GM12873 (cell line): Measurements from ENCODE around the gene ZNF516.

Experiments
- TF ChIP-seq, protein P1 (sequence below): IDR thresholded peaks from 2 replicates; pipeline ENCODE4 v1.5.1; 2012; ENCODE audit warnings: low read depth, mild to moderate bottlenecking, moderate library complexity, low read length, control low read depth; ENCODE audit not compliant: insufficient read depth; ENCODE audit errors: missing control alignments

Gene ZNF516

DNA sequence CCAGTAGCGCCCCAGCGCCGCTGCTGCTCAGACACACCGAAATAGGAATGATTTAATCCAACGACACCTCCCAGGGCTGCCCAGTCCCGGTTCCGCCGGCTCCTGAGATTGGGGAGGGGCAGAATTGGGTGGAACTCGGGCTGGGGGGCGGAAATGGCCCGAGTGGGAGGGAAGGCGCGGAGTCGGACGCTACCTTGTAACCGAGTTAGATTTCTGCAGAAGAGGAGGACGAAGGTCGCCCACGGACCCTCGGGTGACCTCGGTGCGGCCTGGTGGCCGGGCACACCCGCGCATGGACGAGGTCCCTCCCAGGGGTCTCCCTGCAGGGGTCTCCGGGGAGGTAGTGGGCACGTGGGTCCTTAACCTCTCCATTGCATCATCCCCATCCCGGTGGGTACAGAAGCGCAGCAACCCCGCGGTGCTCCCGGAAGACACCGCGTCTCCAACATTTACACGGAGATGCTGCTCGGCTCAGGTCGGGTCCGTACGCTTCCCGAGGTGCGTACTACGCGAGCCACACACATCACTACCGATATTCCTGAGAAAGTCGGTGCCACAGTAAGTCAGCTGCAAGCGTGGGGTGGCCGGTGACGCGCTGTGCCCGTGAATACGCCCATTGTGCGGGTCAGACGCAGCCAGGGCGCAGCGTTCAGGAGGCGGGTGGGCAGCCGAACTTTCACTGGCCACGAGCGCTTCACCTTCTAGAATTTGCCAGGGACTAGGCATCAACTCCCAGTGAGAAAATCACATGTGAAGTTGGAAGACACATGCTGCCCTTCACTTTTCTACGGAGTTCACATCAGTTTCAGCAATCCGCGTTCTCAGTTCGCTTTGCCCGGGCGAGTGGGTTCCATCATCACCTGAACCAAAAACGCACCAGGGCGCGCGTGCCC lies 3.0 kb downstream of the ZNF516 start:
- TF ChIP-seq, protein P1, sequence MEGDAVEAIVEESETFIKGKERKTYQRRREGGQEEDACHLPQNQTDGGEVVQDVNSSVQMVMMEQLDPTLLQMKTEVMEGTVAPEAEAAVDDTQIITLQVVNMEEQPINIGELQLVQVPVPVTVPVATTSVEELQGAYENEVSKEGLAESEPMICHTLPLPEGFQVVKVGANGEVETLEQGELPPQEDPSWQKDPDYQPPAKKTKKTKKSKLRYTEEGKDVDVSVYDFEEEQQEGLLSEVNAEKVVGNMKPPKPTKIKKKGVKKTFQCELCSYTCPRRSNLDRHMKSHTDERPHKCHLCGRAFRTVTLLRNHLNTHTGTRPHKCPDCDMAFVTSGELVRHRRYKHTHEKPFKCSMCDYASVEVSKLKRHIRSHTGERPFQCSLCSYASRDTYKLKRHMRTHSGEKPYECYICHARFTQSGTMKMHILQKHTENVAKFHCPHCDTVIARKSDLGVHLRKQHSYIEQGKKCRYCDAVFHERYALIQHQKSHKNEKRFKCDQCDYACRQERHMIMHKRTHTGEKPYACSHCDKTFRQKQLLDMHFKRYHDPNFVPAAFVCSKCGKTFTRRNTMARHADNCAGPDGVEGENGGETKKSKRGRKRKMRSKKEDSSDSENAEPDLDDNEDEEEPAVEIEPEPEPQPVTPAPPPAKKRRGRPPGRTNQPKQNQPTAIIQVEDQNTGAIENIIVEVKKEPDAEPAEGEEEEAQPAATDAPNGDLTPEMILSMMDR: no peak

DNA sequence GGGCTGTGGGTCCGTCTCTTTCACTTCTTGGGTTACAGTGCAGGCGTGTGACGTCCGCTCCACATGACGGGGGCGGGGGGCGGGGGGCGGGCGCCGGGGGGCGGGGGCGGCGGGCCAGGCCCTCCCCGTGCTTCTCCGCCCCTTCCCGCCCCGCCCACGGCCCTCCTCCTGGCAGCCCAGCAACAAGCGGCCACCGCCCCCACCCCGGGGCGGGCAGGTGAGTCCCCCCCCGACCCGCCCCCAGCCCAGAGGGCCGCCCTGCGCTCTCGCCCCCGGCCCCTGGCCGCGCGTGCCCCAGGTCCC lies 3.6 kb downstream of the ZNF516 start:
- TF ChIP-seq, protein P1: no peak

DNA sequence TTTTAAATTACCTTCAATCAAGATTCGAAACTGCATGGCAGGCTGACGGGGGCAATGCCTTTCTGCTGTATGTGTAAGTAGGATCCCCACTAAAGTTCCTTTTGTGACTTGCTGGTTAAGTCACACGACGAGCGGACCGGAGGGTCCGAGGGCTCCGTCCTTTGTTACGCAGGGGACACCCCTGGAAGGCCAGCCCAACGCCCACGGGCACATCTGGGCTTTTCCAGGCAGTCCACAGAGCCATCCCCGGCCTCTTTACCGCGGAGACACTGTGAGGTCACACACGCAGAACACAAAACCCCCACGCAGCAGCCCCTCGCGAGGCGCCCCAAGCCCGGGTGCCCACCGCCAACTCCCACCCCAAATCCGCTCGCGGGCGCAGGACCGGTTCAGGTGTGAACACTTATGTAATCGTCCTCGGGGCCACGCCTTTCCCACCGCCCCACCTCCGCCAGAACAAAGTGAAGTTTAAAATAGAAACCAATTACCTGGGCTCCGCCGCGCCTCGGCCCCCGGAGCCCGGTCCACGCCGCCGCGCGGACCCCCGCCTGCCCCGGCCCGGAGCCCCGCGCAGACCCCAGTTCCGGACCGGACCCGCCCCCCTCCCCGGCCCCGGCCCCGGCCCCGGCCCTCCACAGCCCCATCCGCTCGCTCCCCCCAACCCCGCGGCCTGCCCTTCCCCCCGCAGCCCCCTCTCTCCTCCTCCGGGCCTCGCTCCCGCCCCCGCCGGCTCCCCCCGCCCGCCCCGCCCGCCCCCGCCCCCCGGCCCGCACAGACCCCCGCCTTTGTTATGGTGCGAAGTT lies 4.2 kb downstream of the ZNF516 start:
- TF ChIP-seq, protein P1: no peak

DNA sequence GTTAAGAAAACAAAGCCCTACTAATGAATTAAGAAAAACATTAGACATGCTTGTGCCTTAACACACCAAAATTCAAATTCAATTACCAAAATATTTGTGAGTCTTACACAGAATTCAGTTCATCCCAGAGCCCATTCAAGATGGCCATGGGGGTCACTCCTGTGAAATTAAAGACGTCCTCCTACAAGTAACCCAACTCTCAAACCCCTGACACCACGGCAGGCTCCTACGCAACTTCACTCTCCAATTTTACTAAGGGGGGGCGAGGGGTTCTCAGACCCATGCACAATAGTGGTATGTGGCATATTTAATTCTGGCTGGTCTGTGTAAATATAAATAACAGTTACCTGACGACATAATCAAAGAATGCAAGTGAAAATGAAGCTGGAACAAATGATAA lies 5.0 kb downstream of the ZNF516 start:
- TF ChIP-seq, protein P1: no peak

DNA sequence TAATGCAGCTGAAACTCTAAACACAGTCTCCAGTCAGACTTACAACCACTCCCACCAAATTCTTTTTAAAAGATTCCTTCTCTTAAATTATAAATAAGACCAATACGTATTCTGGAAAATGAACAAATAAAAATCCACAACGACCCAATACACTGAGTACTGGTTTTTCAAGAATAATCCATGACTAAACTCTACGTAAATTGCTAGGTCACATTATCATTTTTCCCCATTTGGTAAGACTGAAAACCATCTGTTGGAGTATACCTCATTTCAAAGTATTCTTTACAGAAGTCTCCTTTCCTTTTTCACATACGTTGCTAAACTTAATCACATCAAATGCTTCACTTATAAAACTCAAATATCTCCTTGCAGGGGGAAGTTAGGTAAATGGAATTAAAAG lies 6.0 kb downstream of the ZNF516 start:
- TF ChIP-seq, protein P1: no peak

DNA sequence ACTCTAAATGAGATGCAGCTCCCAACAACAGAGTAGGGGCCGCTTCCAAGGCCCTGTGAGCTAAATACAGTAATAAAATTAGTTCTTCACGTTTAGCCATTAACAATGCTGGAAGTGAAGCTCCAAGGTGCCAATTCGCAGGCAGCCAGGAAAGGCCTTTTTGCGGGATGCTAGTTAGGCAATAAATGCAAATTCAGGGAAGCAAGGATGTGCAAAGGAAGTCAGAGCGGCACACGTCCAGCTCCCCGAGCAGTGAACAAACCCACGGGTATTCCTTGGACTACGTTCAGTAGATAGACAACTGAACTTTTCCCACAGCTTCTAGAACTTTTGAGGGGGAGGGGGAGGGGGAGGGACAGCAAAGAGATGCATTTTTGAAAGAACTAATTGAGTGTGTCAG lies 6.9 kb downstream of the ZNF516 start:
- TF ChIP-seq, protein P1: no peak

DNA sequence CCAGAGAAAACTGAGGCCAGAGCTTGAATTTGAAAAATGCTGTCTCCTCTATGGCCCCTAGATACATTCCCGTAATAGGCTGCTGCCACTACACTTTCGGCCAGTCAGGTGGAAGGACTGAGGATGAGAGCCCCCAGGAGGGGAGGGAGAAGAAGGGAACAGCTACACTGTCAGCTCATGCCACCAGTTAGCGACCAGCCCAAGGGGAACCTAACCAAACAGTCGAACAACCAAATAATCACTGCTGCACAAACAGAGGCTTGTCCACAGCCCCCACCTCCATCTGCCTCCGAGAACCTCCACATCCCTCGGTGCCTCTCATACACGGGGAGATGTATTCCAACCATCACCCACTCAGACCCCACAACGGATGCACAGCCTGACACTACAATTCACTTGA lies 7.3 kb downstream of the ZNF516 start:
- TF ChIP-seq, protein P1: no peak
